PC-3 (cell line): ENCODE results near the gene SEMA4C. TPM values are rescaled to one million over a fixed set of nuclear protein-coding genes. Genes with fewer than 3 reads are reported as not detected.

Experiments used
- ATAC-seq: fragments of 200-7000 bp; cut with Tn5 transposase; 2 replicates; pipeline ENCODE4 v1.9.1; 2020; ENCODE audit warnings: mild to moderate bottlenecking, moderate library complexity
- BruUV-seq: library from RNA; stranded (reverse); fragments of 400-500 nt; replicated peaks from 2 replicates; lab custom pipeline; 2021; lab: Mats Ljungman, UMichigan
- CTCF ChIA-PET: fragments of 300-600 bp; sonication (Branson Sonifier 250); formaldehyde crosslinking; loops from one replicate; lab custom pipeline; 2022; ENCODE audit warnings: antibody characterized with exemption; lab: Charles Lee
- POLR2A ChIA-PET: fragments of 300-600 bp; sonication (Branson Sonifier 250); formaldehyde crosslinking; loops from one replicate; lab custom pipeline; 2022; ENCODE audit warnings: antibody characterized with exemption; ENCODE audit not compliant: unreplicated experiment; lab: Charles Lee
- DNase-seq: peaks from one replicate; pipeline ENCODE4 v3.0.0-alpha.2; 2015
- H2AFZ ChIP-seq: fragments of 300-600 bp; sonication (generic); 2 replicates; pipeline ENCODE4 v1.6.0; 2016; ENCODE audit warnings: antibody characterized with exemption, low read length
- H3F3A ChIP-seq: fragments of 300-600 bp; sonication (generic); one replicate; pipeline ENCODE4 v1.6.0; 2017; ENCODE audit warnings: antibody characterized with exemption, low read length, control low read depth, mild to moderate bottlenecking; ENCODE audit not compliant: unreplicated experiment
- H3K27ac ChIP-seq: fragments of 300-600 bp; sonication (generic); 2 replicates; pipeline ENCODE4 v1.5.1; 2016; ENCODE audit warnings: mild to moderate bottlenecking, low read length
- H3K27me3 ChIP-seq: fragments of 300-600 bp; sonication (generic); 2 replicates; pipeline ENCODE4 v1.6.1; 2016; ENCODE audit warnings: low read length, mixed read lengths
- H3K36me3 ChIP-seq: fragments of 300-600 bp; sonication (generic); 2 replicates; pipeline ENCODE4 v1.6.1; 2016; ENCODE audit warnings: low read depth, mixed run types, low read length, mixed read lengths
- H3K4me1 ChIP-seq: fragments of 300-600 bp; sonication (generic); 2 replicates; pipeline ENCODE4 v1.5.1; 2016; ENCODE audit warnings: low read length; ENCODE audit not compliant: insufficient read depth
- H3K4me2 ChIP-seq: fragments of 300-600 bp; sonication (generic); 2 replicates; pipeline ENCODE4 v1.6.0; 2016; ENCODE audit warnings: low read length
- H3K4me3 ChIP-seq: fragments of 300-600 bp; sonication (generic); 2 replicates; pipeline ENCODE4 v1.5.1; 2016; ENCODE audit warnings: mild to moderate bottlenecking, low read length, mixed read lengths
- H3K79me2 ChIP-seq: fragments of 300-600 bp; sonication (generic); 2 replicates; pipeline ENCODE4 v1.6.1; 2017; ENCODE audit warnings: low read length, mixed read lengths
- H3K9ac ChIP-seq: fragments of 300-600 bp; sonication (generic); 2 replicates; pipeline ENCODE4 v1.6.0; 2016; ENCODE audit warnings: mild to moderate bottlenecking, low read length
- H3K9me2 ChIP-seq: fragments of 300-600 bp; sonication (generic); replicated peaks from 2 replicates; pipeline ENCODE4 v1.6.1; 2016; ENCODE audit warnings: mixed run types, low read length, mixed read lengths
- H3K9me3 ChIP-seq: fragments of 300-600 bp; sonication (generic); 2 replicates; pipeline ENCODE4 v1.6.1; 2016; ENCODE audit warnings: low read length, mixed read lengths
- H4K20me1 ChIP-seq: fragments of 300-600 bp; sonication (generic); 2 replicates; pipeline ENCODE4 v1.6.1; 2016; ENCODE audit warnings: low read length, mixed read lengths
- CTCF ChIP-seq: fragments of 300-600 bp; sonication (generic); conservative IDR thresholded peaks from 2 replicates; pipeline ENCODE4 v1.5.1; 2017; ENCODE audit warnings: antibody characterized with exemption, low read depth, mild to moderate bottlenecking, low read length
- EZH2 ChIP-seq: fragments of 300-600 bp; sonication (generic); IDR thresholded peaks from one replicate; pipeline ENCODE4 v1.6.1; 2017; ENCODE audit warnings: antibody characterized with exemption, mild to moderate bottlenecking, low read length; ENCODE audit not compliant: unreplicated experiment
- EZH2phosphoT487 ChIP-seq: fragments of 300-600 bp; sonication (generic); IDR thresholded peaks from 2 replicates; pipeline ENCODE4 v1.6.1; 2018; ENCODE audit warnings: mild to moderate bottlenecking, antibody characterized with exemption, low read length, borderline replicate concordance
- intact Hi-C: fragments of 100-400 bp; cut with micrococcal nuclease; formaldehyde crosslinking; loops from 2 replicates; pipeline ENCODE4 v1.9.0; 2023
- total RNA-seq: library from RNA; depleted of rRNA; stranded (reverse); fragments of >200 nt; gene quantifications from 2 replicates; pipeline ENCODE4 v1.2.3, GENCODE V29; 2014

Gene SEMA4C
- total RNA-seq, 1 experiment from 2014 or later: 20.6 TPM

- intact Hi-C loops: no loop called here
- no peak for TF ChIP-seq EZH2
- no peak for TF ChIP-seq CTCF
- TF ChIP-seq EZH2phosphoT487: no peak
- H3K79me2 ChIP-seq: no peaks in the 10 kb centered on the region
- no peaks in the 10 kb centered on the region for H3K36me3 ChIP-seq
- H2AFZ ChIP-seq: no peak overlapping the region
- no peaks in the 10 kb centered on the region for H3F3A ChIP-seq
- BruUV-seq: no TSS peak
- H3K9ac ChIP-seq: no peak overlapping the region
- H3K27ac ChIP-seq: peak overlapping the region; percentile 61
- ChIA-PET POLR2A (no interaction called here), CTCF (no interaction called here)
- DNase-seq (no peak), ATAC-seq (peak; percentile 10; the same call in 1 of the 2 replicates)
- H3K9me2 ChIP-seq: no peaks in the 10 kb centered on the region
- H3K27me3 ChIP-seq: no peaks in the 10 kb centered on the region
- peak overlapping the region; percentile 45; the same call in 1 of the 2 replicates for H3K4me2 ChIP-seq
- H3K4me3 ChIP-seq: no peak overlapping the region
- no peaks in the 10 kb centered on the region for H3K9me3 ChIP-seq
- no peaks in the 10 kb centered on the region for H4K20me1 ChIP-seq
- H3K4me1 ChIP-seq: peaks cover 40% of the 10 kb centered on the region
These were observed 5.8 kb upstream of the SEMA4C start for GRCh38 chr2:96875498-96876268.

- Histone ChIP-seq H3K9ac (no peak overlapping the region), H3K4me2 (no peak overlapping the region), H3K79me2 (no peaks in the 10 kb centered on the region), H3K4me3 (no peak overlapping the region), H3F3A (no peaks in the 10 kb centered on the region), H3K9me2 (no peaks in the 10 kb centered on the region), H2AFZ (no peak overlapping the region), H3K9me3 (no peaks in the 10 kb centered on the region), H3K4me1 (peaks cover 44% of the 10 kb centered on the region), H3K27me3 (no peaks in the 10 kb centered on the region), H3K36me3 (no peaks in the 10 kb centered on the region), H4K20me1 (no peaks in the 10 kb centered on the region), H3K27ac (no peak overlapping the region)
- CTCF ChIA-PET: no interaction called here
- POLR2A ChIA-PET: no interaction called here
- ATAC-seq (no peak), DNase-seq (no peak)
- BruUV-seq: no TSS peak
- no peak for TF ChIP-seq EZH2phosphoT487
- no peak for TF ChIP-seq CTCF
- no peak for TF ChIP-seq EZH2
- intact Hi-C loops: loop anchor here (5.0 kb wide), 1 partner anchor 78 kb away; no protein-coding TSS in a partner anchor
These were observed 4.4 kb upstream of the SEMA4C start for GRCh38 chr2:96874198-96874831.
